Measurements from ENCODE around the gene AKAP12.

The AKAP12 gene

GRCh38 chr6:151239603-151240035 is at the start of gene AKAP12:
Gene AKAP12 (plus strand): TSS chr6:151239967. CDS start chr6:151240563, 596 bp downstream.
- no peak for DNase-seq

GRCh38 chr6:151191527-151191926 is 48.2 kb upstream of the AKAP12 start:
- no peak for DNase-seq

GRCh38 chr6:151196555-151196954 is 43.2 kb upstream of the AKAP12 start:
- no peak for DNase-seq

GRCh38 chr6:151197556-151197955 is 42.2 kb upstream of the AKAP12 start:
- no peak for DNase-seq

- no peak for DNase-seq
These were observed 39.8 kb upstream of the AKAP12 start for GRCh38 chr6:151199991-151200390.

- no peak for DNase-seq
These were observed 33.8 kb upstream of the AKAP12 start for GRCh38 chr6:151205721-151206600.

GRCh38 chr6:151207674-151208073 is 32.1 kb upstream of the AKAP12 start:
- DNase-seq = no peak

- DNase-seq = no peak
These were observed 30.5 kb upstream of the AKAP12 start for GRCh38 chr6:151209071-151209831.

- no peak for DNase-seq
These were observed 28.7 kb upstream of the AKAP12 start for GRCh38 chr6:151211075-151211474.

GRCh38 chr6:151213352-151213751 is 26.4 kb upstream of the AKAP12 start:
- DNase-seq = no peak

- DNase-seq = no peak
These were observed 23.8 kb upstream of the AKAP12 start for GRCh38 chr6:151215999-151216398.

GRCh38 chr6:151216804-151217203 is 23.0 kb upstream of the AKAP12 start:
- DNase-seq = no peak

- DNase-seq = no peak
These were observed 20.6 kb upstream of the AKAP12 start for GRCh38 chr6:151219192-151219591.

GRCh38 chr6:151224076-151224475 is 15.7 kb upstream of the AKAP12 start:
- DNase-seq = no peak

- no peak for DNase-seq
These were observed 13.8 kb upstream of the AKAP12 start for GRCh38 chr6:151225919-151226318.

GRCh38 chr6:151228788-151229400 is 10.9 kb upstream of the AKAP12 start:
- DNase-seq = no peak

GRCh38 chr6:151229401-151230276 is 10.1 kb upstream of the AKAP12 start:
- no peak for DNase-seq

GRCh38 chr6:151230277-151230577 is 9.5 kb upstream of the AKAP12 start:
- DNase-seq = no peak

GRCh38 chr6:151232899-151233298 is 6.9 kb upstream of the AKAP12 start:
- DNase-seq = no peak

- no peak for DNase-seq
These were observed 6.0 kb upstream of the AKAP12 start for GRCh38 chr6:151233731-151234130.

- no peak for DNase-seq
These were observed 2.9 kb upstream of the AKAP12 start for GRCh38 chr6:151236668-151237401.
